SK-N-MC (cell line): Measurements from ENCODE around the gene SCTR.

Experiments used
- EZH2 ChIP-seq: fragments of 200-600 bp; sonication (generic); IDR thresholded peaks from one replicate; pipeline ENCODE4 v1.6.1; 2017; ENCODE audit warnings: antibody characterized with exemption
- POLR2AphosphoS5 ChIP-seq: IDR thresholded peaks from 2 replicates; pipeline ENCODE4 v1.6.1; 2012; ENCODE audit warnings: mild to moderate bottlenecking, low read depth, low read length, borderline replicate concordance

DNA sequence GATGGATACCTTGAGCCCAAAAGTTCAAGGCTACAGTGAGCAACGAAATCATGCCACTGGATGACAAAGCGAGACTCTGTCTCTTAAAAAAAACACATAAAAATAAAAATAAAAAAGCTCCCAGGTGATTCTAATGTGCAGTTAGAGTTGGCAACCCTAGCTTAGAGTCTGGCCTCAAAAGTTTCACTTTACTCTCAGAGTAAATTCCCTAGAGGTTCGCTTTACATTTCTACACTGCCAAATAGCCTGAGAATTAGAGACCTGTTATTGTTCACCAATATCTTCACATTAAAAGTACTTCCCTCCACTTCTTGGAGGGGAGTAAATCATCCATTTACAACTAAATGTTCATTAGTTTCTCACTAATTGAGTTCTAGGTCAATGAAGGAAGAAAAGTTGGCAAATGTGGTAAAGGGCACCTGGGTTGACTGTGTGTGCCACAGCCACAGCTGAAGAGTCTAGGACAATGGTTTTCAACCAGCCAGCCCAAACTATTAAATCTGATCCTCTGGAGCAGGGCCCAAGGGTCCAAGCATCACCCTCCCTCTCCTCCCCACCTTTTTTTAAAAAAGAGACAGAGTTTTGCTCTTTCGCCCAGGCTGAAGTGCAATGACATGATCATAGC, 107.9 kb downstream of the SCTR start:
- no peak for TF ChIP-seq POLR2AphosphoS5
- TF ChIP-seq EZH2 = no peak
